Kidney glomerular epithelial cell (primary cell): Measurements from ENCODE around the gene F13A1.

Experiments
- DNase-seq: peaks from one replicate; lab custom pipeline; 2025; lab: John Stamatoyannopoulos, UW

Gene F13A1

DNA sequence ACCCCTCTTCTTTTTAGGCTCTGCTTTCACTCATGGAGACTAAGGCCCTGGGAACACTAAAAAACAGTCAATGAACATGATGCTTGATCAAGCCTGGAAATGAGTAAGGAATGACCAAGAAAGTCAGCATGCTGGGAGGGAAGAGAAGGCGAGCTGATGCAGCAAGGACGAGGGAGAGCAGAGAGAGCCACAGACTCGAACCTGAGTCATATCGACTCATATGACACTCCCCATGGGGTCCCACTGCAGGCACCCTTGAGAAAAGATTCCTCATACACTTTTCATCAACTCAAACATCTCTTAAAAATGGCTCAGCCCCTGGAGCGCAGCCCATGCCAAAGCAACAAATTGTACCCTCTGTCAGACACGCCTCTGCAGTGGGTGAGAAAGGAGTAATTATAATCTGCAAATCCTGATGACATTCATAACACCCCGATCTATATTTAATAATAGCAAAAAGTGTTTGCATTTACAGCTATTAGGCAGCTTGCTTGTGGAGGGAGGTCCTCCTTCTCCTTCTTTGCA is 127.2 kb downstream of the F13A1 start:
- DNase-seq, result no peak

DNA sequence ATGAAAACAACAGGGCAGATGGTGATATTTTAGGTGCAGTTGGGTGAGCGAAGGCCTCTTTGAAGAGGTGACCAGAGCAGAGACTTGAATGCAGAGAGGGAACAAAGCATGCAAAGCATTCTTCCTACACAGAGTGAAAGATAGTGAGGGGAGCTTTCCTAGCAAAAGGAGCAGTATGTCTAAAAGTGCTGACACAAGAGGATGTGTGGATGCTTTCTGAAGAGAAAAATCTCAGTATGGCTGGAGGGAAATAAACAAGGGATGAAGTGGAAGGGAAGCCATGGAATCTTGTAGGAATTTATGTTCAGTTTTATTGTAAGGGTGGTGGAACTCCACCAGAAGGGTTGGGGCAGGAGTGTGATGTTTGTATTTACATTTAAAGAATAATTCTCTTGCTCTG is 128.6 kb downstream of the F13A1 start:
- no peak for DNase-seq

DNA sequence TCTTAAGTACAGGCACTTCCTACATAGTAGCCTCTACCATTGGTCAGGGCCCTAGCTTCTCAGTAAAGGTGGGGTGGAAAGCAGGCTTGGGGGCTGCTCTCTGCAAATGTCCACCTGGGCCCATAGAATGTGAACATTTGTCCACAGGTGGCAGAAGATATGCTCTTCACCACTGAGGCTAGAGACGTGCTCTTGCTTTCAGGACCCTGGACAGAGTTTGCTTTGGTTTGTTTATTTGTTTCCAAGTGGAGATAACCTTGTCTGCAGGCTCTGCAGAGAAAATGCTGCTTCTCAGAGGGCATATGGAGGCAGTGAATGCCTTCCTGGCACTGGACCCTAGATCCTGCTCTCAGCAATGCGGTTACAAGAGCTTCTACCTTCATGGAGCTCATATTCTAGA is 129.0 kb downstream of the F13A1 start:
- DNase-seq, result no peak

DNA sequence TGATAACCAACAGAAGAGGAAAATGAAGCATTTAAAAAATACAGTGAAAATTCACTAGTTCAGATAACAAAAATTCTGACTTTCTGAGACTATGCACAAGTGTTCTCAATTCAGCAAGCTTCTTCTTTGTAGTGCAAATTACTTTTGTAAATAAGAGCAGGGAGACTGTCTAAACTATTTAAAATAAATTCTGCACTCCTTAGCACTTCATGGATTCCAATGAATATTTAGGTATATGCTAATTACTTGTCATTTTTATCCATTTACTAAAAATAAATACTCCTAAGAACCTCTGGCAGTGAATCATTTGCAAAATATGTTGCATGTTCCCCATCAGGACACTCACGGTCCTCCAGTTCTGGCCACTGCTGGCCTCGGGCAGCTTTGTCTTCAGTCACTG is 139.8 kb downstream of the F13A1 start:
- no peak for DNase-seq

DNA sequence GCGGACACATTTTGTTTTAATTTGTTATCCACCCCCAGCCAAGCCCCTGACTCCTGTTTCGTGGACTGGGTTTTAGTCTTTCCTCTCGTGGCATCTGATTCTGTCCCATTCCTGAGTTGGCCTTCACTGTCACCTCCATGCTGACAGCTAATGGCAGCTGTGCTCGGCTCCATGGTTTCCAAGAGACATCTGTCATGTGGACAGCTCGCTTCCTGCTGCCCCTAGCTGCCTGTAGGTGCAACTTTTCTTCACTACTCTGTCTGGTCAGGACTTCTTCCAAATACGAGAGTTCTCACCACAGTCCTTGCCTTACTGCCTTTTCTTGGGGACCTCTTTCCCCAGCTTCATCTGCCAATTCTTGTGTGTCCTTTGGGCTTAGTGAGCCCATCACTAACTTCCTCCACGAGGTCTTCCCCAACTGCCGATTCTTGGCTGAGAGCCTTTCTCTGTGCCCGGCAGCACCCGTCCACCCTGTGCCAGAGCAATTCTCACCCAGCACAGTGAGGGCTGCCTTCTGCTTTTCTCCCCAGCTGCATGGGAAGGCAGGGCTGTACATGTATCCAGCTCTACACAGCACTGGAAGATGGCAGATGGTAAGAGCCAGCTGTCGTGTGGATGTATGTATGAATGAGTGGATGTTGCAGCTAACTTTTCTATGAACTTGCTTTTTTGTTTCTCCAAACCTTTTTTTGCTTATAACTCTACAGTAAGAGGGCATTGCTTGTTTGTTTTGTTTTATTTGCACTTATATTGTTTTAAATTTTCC is 140.4 kb downstream of the F13A1 start:
- DNase-seq, result no peak

DNA sequence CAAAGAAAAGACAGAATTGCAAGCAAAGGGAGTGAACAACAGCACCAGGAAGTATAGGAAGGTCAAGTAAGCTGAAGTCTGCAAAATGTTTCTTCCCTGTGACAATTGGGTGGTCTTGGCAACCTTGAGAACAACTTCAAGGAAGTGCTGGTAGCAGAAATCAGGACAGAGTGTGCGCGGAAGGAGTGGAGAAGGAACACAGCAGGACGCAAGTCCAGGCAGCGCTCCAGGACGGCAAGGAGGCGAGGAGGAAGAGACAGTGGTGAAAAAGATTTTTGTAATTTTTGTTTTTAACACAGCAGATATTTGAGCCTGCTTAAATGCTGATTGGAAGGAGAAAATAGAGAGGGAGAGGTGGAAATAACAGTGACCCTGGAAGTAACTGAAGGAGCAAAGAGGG is 141.7 kb downstream of the F13A1 start:
- no peak for DNase-seq

DNA sequence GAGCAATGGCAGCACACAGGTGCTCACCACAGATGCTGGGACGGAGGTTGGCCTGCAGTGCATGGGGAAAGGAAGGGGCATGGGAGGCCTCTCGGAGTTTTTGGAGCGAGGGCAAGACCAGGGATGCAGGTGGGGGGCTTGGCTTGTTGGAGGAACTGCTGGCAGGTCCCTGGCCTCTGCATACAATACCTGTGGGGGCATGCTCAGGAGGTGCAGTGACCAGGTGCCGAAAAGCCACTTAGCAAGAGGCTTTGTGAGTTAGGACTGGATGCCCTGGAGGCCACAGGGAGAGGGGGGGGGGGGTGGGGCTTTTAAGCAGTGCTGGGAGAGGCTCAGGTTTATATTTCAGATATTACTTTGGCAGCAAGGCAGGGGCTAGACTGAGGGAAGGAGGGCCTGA is 142.7 kb downstream of the F13A1 start:
- no peak for DNase-seq

DNA sequence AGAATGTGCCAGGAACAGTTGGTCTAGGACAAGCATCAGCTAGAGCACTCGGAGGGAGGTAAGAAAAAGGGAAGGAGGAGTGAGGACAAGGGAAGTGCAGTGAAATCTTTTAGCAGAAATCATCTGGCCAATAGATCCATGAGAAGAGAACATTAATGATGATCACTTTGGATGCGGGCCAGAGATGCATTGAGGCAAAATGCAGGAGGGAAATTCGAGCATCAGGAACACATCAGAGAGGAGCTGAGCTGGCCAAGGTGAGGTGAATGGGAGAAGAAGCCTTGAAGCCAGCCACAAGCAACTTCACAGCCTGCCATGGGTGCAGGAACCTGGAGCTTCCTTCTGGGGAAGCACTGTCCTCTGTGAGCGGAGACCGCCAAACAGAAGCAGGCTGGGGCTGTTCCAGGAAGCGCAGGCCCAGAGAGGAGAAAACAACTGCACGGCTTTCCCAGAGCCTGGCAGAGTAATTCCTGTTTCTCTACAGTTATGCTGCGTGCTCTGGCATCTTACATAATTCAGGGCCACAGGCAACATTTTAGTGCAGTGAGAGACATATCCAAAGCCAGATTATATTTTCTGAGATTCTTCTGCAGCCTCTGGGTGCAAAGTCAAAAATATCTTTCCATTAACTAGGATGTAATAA is 143.8 kb downstream of the F13A1 start:
- DNase-seq, result no peak

DNA sequence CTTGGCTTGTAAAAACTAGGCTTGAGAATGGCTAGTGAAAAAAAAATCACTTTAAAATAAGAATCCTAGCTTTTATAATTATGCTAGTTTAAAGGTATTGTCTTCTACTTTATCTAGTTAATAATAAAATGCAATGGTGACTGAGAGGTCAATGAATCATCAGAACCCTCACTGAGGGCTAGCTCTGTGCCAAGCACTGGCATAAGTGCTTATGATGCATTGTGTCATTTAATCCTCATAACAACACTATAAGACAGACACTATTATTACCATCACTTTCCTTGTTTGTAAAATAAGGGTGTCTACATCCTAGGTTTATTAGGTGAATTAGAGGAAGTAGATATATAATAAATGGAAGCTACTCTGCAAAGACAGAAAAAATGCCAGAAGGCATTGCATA is 144.3 kb downstream of the F13A1 start:
- DNase-seq, result no peak

DNA sequence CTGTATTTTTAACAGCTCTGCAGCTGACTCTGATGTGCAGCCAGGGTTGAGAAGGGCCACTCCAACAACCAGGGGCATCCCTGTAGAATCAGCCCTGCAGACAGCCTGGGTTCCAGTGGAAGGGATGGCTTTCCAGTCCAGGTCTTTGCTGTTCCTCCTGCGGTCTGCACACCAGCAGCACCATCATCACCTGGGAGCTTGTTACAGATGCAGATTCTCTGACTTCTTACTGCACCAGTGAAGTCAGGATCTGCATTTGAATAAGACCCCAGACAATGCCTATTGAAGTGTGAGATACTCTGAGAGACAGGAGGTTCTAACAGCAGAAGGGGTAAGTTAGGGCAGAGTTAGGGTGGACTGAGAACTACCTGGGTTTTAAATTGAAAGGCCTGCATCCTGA is 151.3 kb downstream of the F13A1 start:
- DNase-seq, result no peak

DNA sequence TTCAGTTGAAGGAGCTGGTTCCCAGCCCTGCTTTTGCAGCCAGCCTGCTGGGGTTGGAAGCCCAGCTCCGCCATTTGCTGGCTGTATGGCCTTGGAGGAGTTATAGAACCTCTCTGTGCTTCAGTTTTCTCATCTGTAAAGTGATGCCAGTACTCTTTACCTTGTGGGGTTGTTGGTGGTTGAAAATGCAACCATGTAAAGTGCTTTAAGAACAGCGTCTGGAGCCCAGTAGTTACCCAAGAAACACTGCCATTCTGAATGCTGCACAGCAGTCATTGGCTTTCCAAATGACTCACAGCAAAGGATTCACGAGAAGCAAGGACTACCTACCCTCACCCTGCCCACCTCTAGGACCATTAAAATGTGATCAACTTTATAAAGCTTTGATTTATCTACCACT is 154.4 kb downstream of the F13A1 start:
- no peak for DNase-seq

DNA sequence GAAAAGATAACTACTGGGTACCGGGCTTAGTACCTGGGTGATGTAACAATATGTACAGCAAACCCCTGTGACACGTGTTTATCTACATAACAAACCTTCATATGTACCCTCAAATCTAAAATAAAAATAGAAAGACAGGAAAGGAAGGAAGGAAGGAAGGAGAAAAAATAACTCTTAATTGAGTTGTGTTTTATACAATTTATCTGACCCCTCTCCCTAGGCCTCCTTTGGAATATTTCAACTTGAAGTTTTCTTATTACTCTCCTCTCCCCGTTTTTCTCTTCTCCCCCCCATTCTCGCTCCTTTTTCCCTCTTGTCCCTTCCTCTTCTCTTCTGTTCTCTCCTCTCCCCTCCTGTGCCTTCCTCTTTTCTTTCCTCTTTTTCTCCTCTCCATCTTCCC is 156.1 kb downstream of the F13A1 start:
- DNase-seq, result no peak

DNA sequence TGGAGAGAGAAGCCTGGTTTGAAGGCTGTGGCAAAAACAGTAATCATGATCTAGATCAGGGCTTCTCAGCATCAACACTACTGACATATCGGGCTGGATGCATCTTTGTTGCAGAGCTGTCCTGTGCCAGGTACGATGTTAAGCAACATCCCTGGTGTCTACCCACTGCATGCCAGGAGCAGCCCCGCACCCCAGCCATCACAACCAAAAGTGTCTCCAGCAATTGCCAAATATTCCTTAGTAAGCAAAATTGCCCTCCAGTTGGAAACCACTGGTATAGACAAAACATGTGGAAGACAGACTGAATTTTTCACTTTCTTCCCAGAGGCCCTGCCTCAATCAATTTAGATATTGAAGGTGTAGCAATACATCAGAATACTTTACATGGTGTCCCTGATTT is 166.1 kb downstream of the F13A1 start:
- DNase-seq, result no peak

DNA sequence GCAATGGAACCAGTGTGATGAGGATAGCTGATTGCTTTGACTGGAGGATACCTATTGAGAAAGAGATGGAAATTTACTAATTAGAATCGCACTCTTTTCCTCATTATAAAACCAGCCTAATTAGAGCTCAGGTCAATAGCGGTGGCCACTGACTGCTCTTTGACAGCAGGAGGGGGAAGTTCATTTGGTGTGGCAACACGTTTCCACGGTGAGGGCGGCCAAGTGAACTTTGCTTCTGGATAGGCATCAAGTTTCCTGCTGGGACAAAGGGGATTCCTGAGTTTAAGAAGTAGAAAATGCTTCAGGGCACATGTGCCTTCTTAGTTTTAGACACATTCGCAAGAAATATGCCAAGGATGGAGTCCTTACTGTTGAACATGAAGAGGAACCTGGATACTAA is 168.4 kb downstream of the F13A1 start:
- DNase-seq, result no peak

DNA sequence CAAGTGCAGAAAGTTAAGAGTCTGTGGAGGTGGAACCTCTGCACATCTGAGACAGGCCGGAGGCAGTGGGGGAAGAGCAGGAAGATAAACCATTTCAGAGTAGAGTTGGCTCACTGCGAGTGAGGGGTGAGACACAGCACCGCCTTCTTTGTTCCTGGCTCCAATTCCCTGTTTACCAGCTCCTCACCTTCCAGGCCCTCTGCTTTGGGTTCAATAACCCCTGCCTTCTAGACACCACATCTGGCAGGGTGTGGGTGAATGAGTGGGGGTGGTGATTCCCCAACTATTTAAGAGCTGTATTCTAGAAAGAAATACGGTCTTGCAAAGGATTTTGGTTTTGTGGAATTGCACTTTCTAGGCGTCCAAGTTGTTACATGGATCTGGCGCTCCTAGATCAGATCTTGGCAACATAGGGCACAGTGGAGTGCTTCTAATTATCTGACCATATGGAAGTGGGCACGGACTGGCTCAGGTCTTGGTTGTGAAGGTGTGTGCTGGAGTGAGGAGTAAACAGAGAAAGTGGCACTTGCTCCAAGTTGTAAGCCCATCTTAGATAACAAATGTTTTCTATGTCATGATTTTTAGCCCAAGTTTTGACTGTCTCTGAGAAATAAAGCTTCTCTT is 172.2 kb downstream of the F13A1 start:
- DNase-seq, result no peak

DNA sequence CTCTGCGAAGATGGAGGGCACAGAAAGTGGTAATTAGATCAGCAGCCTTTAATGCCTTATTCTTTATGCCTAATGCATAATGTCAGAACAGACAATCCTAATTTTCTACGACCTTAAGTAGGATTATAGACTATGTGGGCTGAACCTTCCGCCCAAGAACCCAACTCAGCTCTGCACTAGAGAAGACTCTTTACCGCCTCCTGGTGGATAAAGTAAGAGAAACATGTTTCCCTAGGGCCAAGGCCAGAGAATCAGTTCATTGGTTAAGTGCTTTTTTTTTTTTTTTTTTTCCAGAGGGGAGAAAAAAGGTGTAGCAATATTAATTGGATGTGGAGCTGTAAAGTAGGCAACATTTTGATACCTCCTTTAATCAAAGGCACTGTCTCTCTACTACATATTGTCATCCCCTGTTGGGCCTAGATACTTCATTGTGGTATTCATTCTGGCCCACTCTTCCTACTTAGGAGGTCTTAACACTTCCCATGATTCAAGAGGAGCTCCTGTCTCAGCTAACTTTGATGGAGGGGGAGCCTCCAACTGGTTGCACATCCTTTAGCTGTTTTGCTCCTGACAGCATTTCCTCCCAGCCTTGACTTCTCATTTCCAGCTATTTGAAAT is 188.9 kb downstream of the F13A1 start:
- no peak for DNase-seq

DNA sequence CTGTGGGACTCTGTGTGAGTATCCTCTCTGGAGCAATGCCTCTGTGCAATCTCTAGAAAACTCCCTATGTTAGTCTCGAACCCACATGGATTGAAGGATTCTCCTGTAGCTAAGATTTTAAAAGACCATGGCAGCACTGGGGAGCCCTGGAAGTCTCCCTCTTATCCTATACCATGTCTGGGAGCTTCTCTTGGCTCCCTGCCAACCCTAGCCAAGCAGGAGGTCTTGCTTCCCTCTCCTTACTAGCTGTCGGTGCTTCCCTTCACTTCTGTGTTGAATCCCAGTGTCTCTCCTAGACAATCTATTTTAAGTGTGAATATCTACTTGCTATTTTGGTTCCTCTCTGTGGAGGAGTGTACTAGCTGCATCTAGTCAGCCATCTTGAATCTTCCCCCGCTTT is 195.0 kb downstream of the F13A1 start:
- no peak for DNase-seq

DNA sequence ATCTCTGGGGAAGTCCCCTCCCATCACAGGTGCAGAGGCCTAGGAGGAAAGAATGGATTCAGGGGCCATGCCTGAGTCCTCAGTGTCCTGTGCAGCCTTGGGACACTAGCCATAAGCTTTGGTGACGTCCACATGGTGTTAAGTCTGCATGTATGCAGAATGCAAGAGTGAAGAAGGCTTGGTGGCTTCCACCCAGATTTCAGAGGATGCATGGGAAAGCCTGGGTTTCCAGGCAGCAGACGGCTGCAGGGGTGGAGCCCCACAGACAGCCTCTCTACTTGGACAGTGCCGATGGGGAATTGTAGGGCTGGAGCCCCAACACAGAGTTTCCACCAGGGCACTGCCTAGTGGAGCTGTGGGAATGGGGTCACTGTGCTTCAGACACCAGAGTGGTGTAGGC is 196.7 kb downstream of the F13A1 start:
- no peak for DNase-seq

DNA sequence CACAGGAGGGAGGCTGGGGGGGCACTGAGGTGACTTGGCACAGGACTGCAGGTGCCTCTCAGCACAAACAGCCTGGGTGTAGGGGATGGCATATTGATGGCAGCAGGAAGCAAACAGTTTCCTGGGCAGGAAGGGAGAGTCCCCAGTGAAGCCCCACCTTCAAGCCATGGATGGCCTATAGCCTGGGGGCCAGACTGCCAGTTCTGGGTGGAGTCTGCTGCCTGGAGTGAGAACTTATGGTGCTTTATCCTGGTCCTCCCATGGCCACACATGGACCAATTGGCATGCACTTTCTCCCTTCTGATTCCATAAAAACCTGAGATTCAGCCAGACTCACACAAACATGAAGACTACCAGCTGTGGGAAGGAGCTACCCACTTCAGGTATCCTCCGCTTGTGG is 198.5 kb downstream of the F13A1 start:
- no peak for DNase-seq

DNA sequence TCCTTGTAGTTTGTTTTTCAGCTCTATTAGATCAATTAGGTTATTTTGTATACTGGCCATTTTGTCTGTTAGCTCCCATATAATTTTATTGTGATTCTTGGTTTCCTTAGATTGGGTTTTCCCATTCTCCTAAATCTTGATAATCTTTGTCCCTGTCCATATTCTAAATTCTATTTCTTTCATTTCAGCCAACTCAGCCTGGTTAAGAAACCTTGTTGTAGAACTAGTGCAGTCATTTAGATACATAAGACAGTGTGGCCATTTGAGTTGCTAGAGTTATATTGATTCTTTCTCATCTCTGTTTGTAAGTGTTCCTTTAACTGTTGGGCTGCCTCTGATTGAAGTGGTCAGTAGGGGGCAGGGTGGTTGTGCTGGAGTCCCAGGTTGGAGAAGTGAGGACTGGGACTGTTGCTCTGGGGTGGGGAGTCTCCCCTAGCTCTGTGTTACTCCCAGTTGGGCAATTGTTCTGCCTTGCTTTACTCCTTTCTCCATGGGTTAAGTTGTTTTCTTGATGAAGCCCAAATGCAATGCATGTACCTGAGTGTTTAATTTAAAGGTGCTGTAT is 214.9 kb downstream of the F13A1 start:
- no peak for DNase-seq
